Retinal pigment epithelial cell (primary cell): Measurements from ENCODE around the gene TREX2.

Experiments
- DNase-seq: peaks from one replicate; pipeline ENCODE4 v3.0.0-alpha.2; 2010; ENCODE audit warnings: low read depth
- H3K4me3 ChIP-seq: 2 replicates; pipeline ENCODE4 v1.5.1; 2011; ENCODE audit warnings: mild to moderate bottlenecking, low read length, control low read depth, moderate library complexity
- TF ChIP-seq, protein P1 (sequence below): conservative IDR thresholded peaks from 2 replicates; pipeline ENCODE4 v1.5.1; 2011; ENCODE audit warnings: low read depth, low read length, control low read depth, inconsistent platforms

Gene TREX2

GRCh38 chrX:153470411-153471363 is 24.8 kb upstream of the TREX2 start, which contains the start of gene HAUS7:
Gene HAUS7, minus strand, starts transcription at chrX:153470576. Its CDS starts 19 bp downstream, at chrX:153470557.
- TF ChIP-seq, protein P1, sequence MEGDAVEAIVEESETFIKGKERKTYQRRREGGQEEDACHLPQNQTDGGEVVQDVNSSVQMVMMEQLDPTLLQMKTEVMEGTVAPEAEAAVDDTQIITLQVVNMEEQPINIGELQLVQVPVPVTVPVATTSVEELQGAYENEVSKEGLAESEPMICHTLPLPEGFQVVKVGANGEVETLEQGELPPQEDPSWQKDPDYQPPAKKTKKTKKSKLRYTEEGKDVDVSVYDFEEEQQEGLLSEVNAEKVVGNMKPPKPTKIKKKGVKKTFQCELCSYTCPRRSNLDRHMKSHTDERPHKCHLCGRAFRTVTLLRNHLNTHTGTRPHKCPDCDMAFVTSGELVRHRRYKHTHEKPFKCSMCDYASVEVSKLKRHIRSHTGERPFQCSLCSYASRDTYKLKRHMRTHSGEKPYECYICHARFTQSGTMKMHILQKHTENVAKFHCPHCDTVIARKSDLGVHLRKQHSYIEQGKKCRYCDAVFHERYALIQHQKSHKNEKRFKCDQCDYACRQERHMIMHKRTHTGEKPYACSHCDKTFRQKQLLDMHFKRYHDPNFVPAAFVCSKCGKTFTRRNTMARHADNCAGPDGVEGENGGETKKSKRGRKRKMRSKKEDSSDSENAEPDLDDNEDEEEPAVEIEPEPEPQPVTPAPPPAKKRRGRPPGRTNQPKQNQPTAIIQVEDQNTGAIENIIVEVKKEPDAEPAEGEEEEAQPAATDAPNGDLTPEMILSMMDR, result peak; percentile 70
- peak within 1 kb of the TSS; percentile 65 for H3K4me3 ChIP-seq
- peak; percentile 45 for DNase-seq

- TF ChIP-seq, protein P1, result no peak
- DNase-seq, result no peak
- H3K4me3 ChIP-seq, result peak overlapping the region; percentile 65
These were observed 24.1 kb upstream of the TREX2 start for GRCh38 chrX:153469811-153470410.

GRCh38 chrX:153468008-153468580 is 22.2 kb upstream of the TREX2 start:
- no peak overlapping the region for H3K4me3 ChIP-seq
- TF ChIP-seq, protein P1, result no peak
- no peak for DNase-seq

DNA sequence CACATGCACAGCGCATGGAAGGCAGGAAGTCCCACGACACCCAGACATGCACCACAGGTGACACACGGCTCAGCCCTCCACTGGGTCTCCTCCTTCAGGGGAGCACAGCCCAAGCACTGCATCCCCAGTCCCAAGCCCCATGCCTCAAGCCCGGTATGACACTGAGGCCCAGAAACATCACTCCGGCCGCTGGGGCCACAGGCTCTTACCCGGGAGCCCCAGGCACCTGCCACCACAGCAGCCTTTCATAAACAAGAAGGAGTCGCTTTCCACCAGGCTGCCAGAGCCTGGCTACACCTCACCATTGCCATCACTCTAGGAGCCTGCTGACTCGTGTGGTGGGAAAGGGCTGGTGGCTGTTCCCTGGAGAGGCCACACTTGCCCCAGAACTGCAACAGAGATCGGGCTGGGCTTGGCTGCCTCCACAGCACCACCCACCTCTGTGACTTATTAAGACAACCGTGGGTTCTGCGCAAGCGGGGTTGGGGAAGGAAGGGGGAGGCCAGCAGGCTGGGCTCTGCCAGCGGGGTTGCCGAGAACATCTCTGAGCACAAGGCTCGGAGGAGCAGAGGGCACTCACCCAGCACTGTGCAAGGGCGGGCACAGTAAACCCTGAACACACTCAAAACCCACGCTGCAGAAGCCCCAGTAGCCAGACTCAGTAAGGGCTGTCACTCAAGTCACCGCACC is 20.0 kb upstream of the TREX2 start:
- DNase-seq, result no peak
- TF ChIP-seq, protein P1, result no peak
- H3K4me3 ChIP-seq, result no peak overlapping the region

DNA sequence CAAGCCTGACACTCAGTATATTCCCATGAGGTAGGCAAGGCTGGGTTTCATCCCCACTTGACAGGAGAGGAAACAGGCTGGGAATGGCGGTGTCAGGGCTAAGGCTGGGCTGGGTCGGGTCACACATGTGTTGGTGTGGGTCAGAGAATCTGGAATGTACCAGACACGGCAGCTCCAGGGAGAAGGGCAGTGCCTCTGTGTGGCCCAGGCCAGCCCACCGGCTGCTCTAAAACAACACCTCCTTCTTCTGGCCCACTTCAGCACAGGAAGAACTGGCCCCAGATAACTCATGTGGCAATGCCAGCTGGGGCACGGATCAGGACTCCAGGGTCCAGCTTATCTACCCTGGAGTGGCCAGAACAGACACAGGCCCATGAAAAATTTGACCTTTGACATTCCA is 18.3 kb upstream of the TREX2 start:
- TF ChIP-seq, protein P1, result no peak
- no peak overlapping the region for H3K4me3 ChIP-seq
- DNase-seq, result no peak

- TF ChIP-seq, protein P1, result no peak
- H3K4me3 ChIP-seq, result no peak overlapping the region
- DNase-seq, result no peak
These were observed 17.7 kb upstream of the TREX2 start for GRCh38 chrX:153463556-153463955.
